Measurements from ENCODE around the gene CRACDL. TPM values are rescaled to one million over a fixed set of nuclear protein-coding genes. Genes with fewer than 3 reads are reported as not detected.
A peak's percentile ranks its signal among the peaks of the same experiment; 100 is the strongest.
"Not testable (repeated sequence)": the region's sequence is repeated elsewhere in the genome, so short reads cannot be mapped to it uniquely, and the experiment has no call there.

The CRACDL gene
- total RNA-seq, 1 donor from 2014 or later, result 3.0 TPM

DNA sequence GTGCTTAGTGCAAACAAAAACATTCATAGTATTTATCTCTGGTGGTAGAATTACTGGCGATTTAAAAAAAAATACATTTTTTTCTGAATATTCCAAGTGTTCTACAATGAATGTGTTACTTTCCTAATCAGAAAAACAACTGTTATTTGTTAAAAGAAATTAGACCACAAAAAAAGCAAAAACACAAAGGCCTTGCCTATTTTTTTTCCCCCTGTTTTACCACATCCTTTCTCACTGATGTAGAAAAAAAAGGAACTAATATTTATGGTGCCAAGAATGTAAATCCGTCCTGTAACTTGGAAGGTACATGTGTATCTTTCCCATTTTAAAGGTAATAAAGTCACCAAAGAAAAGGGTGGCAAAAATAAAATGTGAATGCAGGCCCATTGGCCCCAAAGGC, 176.7 kb downstream of the CRACDL start:
- Histone ChIP-seq H3K4me3 (no peak overlapping the region), H3K9me3 (replicated peaks) (no peaks in the 10 kb centered on the region), H3K4me1 (peaks cover 30% of the 10 kb centered on the region), H3K36me3 (no peaks in the 10 kb centered on the region), H3K27ac (replicated peaks) (peak overlapping the region; percentile 65), H3K27me3 (ENCODE audit: low read depth) (no peaks in the 10 kb centered on the region)
- TF ChIP-seq, protein P1, sequence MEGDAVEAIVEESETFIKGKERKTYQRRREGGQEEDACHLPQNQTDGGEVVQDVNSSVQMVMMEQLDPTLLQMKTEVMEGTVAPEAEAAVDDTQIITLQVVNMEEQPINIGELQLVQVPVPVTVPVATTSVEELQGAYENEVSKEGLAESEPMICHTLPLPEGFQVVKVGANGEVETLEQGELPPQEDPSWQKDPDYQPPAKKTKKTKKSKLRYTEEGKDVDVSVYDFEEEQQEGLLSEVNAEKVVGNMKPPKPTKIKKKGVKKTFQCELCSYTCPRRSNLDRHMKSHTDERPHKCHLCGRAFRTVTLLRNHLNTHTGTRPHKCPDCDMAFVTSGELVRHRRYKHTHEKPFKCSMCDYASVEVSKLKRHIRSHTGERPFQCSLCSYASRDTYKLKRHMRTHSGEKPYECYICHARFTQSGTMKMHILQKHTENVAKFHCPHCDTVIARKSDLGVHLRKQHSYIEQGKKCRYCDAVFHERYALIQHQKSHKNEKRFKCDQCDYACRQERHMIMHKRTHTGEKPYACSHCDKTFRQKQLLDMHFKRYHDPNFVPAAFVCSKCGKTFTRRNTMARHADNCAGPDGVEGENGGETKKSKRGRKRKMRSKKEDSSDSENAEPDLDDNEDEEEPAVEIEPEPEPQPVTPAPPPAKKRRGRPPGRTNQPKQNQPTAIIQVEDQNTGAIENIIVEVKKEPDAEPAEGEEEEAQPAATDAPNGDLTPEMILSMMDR (IDR thresholded peaks at IDR 0.05; ENCODE audit: borderline replicate concordance), result no peak
- intact Hi-C loops (cut with micrococcal nuclease), result no loop called here
- no peak for DNase-seq

DNA sequence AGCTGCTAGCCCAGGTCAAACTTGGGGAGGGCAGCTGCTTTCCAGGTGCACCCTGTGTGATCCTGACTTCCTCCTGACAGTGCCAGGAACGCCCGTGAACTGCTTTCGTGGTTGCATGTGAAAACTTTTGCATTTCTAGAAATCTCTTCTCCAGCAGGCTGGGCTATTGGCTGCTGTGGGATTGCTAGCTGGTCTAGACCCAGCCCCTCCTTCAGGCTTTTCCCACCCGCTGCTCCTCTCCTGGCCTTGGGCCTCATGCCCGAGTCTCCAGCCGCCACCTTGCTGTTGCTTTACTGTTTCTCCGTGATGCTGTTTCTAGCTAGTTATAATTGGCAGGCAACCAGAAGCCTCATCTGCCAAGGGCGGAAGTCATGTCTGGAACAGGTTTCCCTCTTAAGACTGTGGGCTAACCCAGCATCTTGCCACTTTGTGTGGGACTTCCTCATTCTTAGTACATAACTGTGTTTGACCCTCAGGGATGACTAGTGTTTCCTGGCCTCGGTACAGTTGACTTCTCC, 178.1 kb downstream of the CRACDL start:
- intact Hi-C loops (cut with micrococcal nuclease), result no loop called here
- TF ChIP-seq, protein P1 (IDR thresholded peaks at IDR 0.05; ENCODE audit: borderline replicate concordance), result no peak
- H3K4me3 ChIP-seq, result peak overlapping the region; percentile 15

GRCh38 chr2:98753801-98754200, 182.2 kb downstream of the CRACDL start:
- Histone ChIP-seq H3K4me1 (peaks cover 15% of the 10 kb centered on the region), H3K36me3 (no peaks in the 10 kb centered on the region), H3K4me3 (no peak overlapping the region), H3K27ac (replicated peaks) (no peak overlapping the region), H3K27me3 (ENCODE audit: low read depth) (peaks cover 5% of the 10 kb centered on the region), H3K9me3 (replicated peaks) (no peaks in the 10 kb centered on the region)
- intact Hi-C loops (cut with micrococcal nuclease), result no loop called here
- TF ChIP-seq, protein P1 (IDR thresholded peaks at IDR 0.05; ENCODE audit: borderline replicate concordance), result no peak
- no peak for DNase-seq

More for the DNA sequence above, 178.1 kb downstream of the CRACDL start:
- Histone ChIP-seq H3K4me1 (peaks cover 30% of the 10 kb centered on the region), H3K36me3 (no peaks in the 10 kb centered on the region), H3K27ac (replicated peaks) (peak overlapping the region; percentile 75), H3K27me3 (ENCODE audit: low read depth) (peaks cover 5% of the 10 kb centered on the region), H3K9me3 (replicated peaks) (no peaks in the 10 kb centered on the region)
- DNase-seq, result peak; percentile 57

DNA sequence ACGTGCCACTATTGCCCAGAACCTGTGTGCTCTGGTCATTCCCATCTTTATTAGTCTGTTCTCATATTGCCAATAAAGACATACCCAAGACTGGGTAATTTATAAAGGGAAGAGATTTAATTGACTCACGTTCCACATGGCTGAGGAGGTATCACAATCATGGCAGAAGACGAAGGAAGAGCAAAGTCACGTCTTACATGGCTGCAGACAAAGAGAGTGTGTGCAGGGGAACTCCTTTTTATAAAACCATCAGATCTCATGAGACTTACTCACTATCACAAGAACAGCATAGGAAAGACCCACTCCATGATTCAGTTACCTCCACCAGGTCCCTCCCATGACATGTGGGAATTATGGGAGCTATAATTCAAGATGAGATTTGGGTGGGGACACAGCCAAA, 183.3 kb downstream of the CRACDL start:
- DNase-seq; intact Hi-C loops (cut with micrococcal nuclease); H3K4me3 ChIP-seq: not testable (repeated sequence)

GRCh38 chr2:98751748-98752147, 184.3 kb downstream of the CRACDL start:
- H3K36me3 ChIP-seq, result no peaks in the 10 kb centered on the region
- H3K4me3 ChIP-seq, result no peak overlapping the region
- H3K27me3 ChIP-seq (ENCODE audit: low read depth), result peaks cover 5% of the 10 kb centered on the region
- H3K9me3 ChIP-seq (replicated peaks), result no peaks in the 10 kb centered on the region
- no peaks in the 10 kb centered on the region for H3K4me1 ChIP-seq
- intact Hi-C loops (cut with micrococcal nuclease), result no loop called here
- TF ChIP-seq, protein P1 (IDR thresholded peaks at IDR 0.05; ENCODE audit: borderline replicate concordance), result no peak
- DNase-seq, result no peak
- no peak overlapping the region for H3K27ac ChIP-seq (replicated peaks)

More for the DNA sequence above, 183.3 kb downstream of the CRACDL start:
- H3K27ac ChIP-seq (replicated peaks); H3K4me1 ChIP-seq; H3K27me3 ChIP-seq (ENCODE audit: low read depth); H3K9me3 ChIP-seq (replicated peaks); H3K36me3 ChIP-seq: not testable (repeated sequence)

DNA sequence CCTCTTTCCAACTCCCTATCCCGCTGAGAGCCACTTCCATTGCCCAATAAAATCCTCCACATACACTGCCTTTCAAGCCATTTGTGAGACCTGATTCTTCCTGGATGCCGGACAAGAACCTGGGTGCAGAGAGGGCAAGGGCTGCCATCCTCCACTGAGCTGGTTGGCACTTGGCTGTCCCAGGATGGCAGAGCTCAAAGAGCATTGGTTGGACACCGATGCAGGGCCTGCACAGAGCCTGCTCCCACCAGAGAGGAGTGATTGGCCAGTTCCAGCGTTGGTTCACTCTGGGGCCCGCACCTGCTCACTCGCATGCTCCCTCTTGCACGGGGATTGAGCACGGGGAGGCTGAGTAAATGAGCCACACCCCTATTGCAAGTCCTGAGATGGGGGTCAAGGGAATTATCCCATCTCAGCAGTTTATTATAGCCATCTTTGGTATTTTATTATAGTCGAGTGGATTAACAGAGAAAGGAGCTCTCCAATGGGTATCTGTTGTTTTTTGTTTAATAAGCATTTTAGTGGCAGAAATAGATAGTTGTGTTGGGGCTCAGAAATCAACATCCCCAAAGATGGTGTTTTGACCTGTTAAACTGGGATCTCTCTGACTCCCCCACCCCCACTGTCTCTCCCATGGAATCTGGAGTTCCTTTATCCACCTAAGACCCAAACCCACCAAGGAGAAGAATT, 185.3 kb downstream of the CRACDL start:
- Histone ChIP-seq H3K27ac (replicated peaks) (no peak overlapping the region), H3K9me3 (replicated peaks) (no peaks in the 10 kb centered on the region), H3K4me1 (no peaks in the 10 kb centered on the region), H3K36me3 (no peaks in the 10 kb centered on the region), H3K4me3 (no peak overlapping the region), H3K27me3 (ENCODE audit: low read depth) (peaks cover 5% of the 10 kb centered on the region)
- no peak for DNase-seq
- intact Hi-C loops (cut with micrococcal nuclease), result no loop called here
- TF ChIP-seq, protein P1 (IDR thresholded peaks at IDR 0.05; ENCODE audit: borderline replicate concordance), result no peak
